Activated naive CD4-positive, alpha-beta T cell treated with anti-CD3 and anti-CD28 coated beads, Interleukin-2, amount 10 ng/mL, durations not matched to agents 7 days and 5 days (primary cell): ENCODE measurements around the gene THRSP.
A peak's percentile ranks its signal among the peaks of the same experiment; 100 is the strongest.
"Not testable (repeated sequence)": the region's sequence is repeated elsewhere in the genome, so short reads cannot be mapped to it uniquely, and the experiment has no call there.

Source experiments
- CTCF ChIA-PET: fragments of 350-600 bp; sonication (Branson Sonifier 250); formaldehyde crosslinking; loops from one replicate; lab custom pipeline; 2021; ENCODE audit warnings: antibody characterized with exemption; lab: Charles Lee
- DNase-seq: peaks from one replicate; pipeline ENCODE4 v3.0.0-alpha.2; 2020
- H3K27ac Mint-ChIP-seq: one replicate; pipeline ENCODE4 v1.8.0; 2021; ENCODE audit warnings: mild to moderate bottlenecking, moderate library complexity, mixed read lengths
- H3K27me3 Mint-ChIP-seq: one replicate; pipeline ENCODE4 v1.8.0; 2021; ENCODE audit warnings: mild to moderate bottlenecking, mixed read lengths
- H3K36me3 Mint-ChIP-seq: one replicate; pipeline ENCODE4 v1.8.0; 2021; ENCODE audit warnings: mixed read lengths
- H3K4me1 Mint-ChIP-seq: one replicate; pipeline ENCODE4 v1.8.0; 2021; ENCODE audit warnings: mixed read lengths
- H3K4me3 Mint-ChIP-seq: one replicate; pipeline ENCODE4 v1.8.0; 2021; ENCODE audit warnings: mild to moderate bottlenecking, moderate library complexity, mixed read lengths
- H3K9me3 Mint-ChIP-seq: one replicate; pipeline ENCODE4 v1.8.0; 2021; ENCODE audit warnings: mixed read lengths

The THRSP gene

DNA sequence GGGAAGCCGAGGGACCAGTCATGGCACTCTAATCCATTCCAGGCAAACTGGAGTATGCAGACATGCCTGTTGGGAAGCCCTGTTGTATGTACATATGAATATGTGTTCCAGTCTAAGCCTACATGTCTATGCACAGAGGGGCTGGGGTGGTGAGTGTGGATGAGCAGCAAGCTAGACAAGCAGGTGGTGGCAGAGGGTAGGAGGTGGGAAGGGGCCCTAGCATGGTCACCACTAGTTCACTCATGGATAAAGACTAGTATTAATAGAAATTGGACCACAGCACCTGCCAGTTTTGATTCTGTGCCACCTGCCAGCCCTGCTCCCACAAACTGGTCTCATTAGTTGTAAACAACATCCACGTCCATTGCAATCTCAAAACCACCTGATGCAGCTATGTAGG lies 1.5 kb downstream of the THRSP start:
- Mint-ChIP-seq H3K4me3 (no peak overlapping the region), H3K9me3 (no peaks in the 10 kb centered on the region), H3K27ac (no peak overlapping the region), H3K4me1 (no peaks in the 10 kb centered on the region), H3K36me3 (peaks cover 24% of the 10 kb centered on the region), H3K27me3 (no peaks in the 10 kb centered on the region)
- no peak for DNase-seq
- CTCF ChIA-PET, result interaction anchor here (1.5 kb wide), 1 partner anchor 19 kb away, joined by 7 read pairs; no protein-coding TSS in a partner anchor

DNA sequence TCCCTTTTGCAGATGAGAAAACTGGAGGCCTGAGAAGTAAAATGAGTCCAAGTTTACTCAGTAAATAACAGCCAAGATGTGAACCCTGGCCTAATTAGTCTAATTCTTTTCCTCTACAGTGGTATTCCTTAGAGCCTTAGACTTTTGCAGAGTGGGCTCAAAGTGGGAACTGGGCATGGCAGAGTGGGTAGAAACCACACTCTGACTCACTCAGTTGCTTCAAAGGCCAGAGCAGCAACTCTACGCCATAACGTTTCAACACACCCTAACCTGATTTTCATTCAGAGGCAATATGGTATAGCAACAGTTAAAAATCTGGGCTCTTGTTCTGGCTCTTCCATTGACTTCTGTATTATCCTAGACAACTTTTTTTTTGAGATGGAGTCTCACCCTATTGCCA lies 2.8 kb downstream of the THRSP start:
- Mint-ChIP-seq H3K4me3 (no peak overlapping the region), H3K9me3 (no peaks in the 10 kb centered on the region), H3K36me3 (peaks cover 32% of the 10 kb centered on the region), H3K4me1 (no peaks in the 10 kb centered on the region), H3K27ac (no peak overlapping the region), H3K27me3 (no peaks in the 10 kb centered on the region)
- CTCF ChIA-PET, result no interaction called here
- DNase-seq, result no peak

DNA sequence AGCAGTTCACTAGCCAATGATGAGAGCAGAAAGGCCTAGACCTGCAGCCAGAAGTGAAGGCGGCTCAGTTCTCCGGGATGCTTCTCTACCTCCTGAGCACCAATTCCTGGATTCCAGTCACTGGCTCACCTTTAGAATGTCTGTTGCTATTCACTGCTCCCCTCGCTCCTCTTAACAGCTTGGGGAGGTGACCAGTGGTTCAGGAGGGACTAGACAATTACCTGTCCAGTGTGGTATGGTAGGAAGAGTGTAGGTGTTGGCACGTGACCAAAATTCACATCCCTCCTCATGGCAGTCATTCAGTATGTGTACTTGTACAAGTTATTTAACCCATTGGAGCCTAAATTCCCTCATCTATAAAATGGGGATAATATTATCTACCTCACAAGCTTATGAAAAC lies 4.0 kb downstream of the THRSP start:
- no peak overlapping the region for H3K27ac Mint-ChIP-seq
- peaks cover 40% of the 10 kb centered on the region for H3K36me3 Mint-ChIP-seq
- no peaks in the 10 kb centered on the region for H3K9me3 Mint-ChIP-seq
- no peak for DNase-seq
- H3K27me3 Mint-ChIP-seq, result no peaks in the 10 kb centered on the region
- H3K4me3 Mint-ChIP-seq, result no peak overlapping the region
- CTCF ChIA-PET, result interaction anchor here (1.7 kb wide), 1 partner anchor 26 kb away, joined by 4 read pairs; no protein-coding TSS in a partner anchor
- H3K4me1 Mint-ChIP-seq, result peaks cover 2% of the 10 kb centered on the region

DNA sequence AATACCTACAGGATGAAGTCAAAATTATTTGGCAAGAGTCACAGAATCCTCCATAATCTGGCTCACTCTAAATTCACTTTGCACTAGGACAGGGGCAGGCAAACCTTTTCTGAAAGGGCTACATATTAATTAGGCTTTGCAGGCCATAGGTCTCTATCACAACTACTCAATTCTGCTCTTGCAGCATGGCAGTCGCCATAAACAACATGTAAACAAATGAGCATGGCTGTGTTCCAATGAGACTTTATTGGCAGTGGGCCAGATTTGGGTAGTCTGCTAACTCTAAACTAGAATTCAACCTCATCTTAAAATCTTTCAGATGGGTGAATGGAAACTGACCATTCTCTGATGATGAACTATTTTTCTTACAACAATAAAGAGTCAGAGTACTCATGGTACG lies 5.8 kb downstream of the THRSP start:
- peaks cover 2% of the 10 kb centered on the region for H3K4me1 Mint-ChIP-seq
- no peak overlapping the region for H3K27ac Mint-ChIP-seq
- no peaks in the 10 kb centered on the region for H3K27me3 Mint-ChIP-seq
- peaks cover 46% of the 10 kb centered on the region for H3K36me3 Mint-ChIP-seq
- CTCF ChIA-PET, result no interaction called here
- no peaks in the 10 kb centered on the region for H3K9me3 Mint-ChIP-seq
- DNase-seq, result no peak
- H3K4me3 Mint-ChIP-seq, result no peak overlapping the region

DNA sequence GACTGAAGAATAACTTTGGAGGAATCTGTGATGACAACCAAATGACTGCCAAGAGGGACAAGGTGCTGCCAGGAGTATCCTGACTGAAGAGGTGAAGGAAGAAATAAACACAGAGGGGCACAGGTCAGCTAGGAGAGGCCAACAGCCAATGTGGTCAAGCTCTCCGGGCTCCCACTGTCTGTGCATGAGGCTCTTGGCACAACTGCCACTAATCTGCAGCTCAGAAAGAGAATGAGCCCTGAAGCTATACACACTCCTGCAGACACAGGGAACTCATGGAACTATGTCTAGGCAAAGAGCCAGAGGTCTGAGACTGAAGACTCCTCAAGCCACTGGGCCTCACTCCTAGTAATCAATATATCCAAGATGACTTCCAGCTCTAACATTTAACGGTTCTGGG lies 7.0 kb downstream of the THRSP start:
- H3K4me3 Mint-ChIP-seq, result no peak overlapping the region
- peaks cover 9% of the 10 kb centered on the region for H3K4me1 Mint-ChIP-seq
- H3K9me3 Mint-ChIP-seq, result no peaks in the 10 kb centered on the region
- DNase-seq, result no peak
- peaks cover 50% of the 10 kb centered on the region for H3K36me3 Mint-ChIP-seq
- H3K27ac Mint-ChIP-seq, result no peak overlapping the region
- no peaks in the 10 kb centered on the region for H3K27me3 Mint-ChIP-seq
- CTCF ChIA-PET, result no interaction called here

DNA sequence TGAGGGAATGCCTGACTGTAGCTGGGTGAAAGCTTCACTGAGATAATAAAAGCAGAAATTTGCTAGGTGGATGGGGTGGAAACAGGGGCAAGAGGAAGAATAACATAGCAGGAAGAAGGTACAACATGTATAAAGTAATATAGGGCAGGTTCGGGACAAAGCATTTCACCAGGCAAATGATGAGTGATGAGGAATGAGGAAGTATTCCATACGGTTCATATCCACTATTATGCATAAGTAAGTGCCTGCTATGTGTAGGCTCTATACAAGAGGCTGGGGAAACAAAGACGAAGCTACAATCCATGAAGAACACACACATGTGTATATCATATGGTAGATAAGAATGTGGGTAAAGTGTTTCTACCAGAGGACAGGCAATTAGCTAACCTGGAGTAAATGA lies 8.1 kb downstream of the THRSP start:
- CTCF ChIA-PET, result no interaction called here
- Mint-ChIP-seq H3K27me3 (no peaks in the 10 kb centered on the region), H3K4me3 (no peak overlapping the region)

DNA sequence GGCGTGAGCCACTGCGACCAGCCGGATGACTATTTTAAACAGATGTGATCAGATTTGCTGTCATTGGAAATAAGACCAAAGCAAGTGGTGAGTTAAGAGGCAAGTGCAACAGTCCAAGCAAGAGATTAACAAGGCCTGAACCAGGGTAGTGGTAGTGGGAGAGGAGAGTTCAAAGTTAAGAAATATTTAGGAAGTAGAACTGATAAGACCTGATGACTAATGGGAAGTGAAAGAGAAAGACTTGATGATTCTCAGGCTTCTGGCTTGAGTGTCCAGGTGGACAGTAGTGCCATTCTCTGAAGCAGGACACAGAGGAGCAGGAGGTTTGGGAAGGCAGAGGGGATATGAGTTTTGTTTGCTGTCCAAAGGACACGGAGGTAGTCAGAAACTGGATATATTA lies 8.8 kb downstream of the THRSP start:
- peaks cover 52% of the 10 kb centered on the region for H3K36me3 Mint-ChIP-seq
- no peak for DNase-seq
- no peak overlapping the region for H3K27ac Mint-ChIP-seq
- H3K4me3 Mint-ChIP-seq, result no peak overlapping the region
- CTCF ChIA-PET, result no interaction called here
- peaks cover 21% of the 10 kb centered on the region for H3K4me1 Mint-ChIP-seq
- H3K27me3 Mint-ChIP-seq, result no peaks in the 10 kb centered on the region
- H3K9me3 Mint-ChIP-seq, result no peaks in the 10 kb centered on the region

More for the DNA sequence above, 8.1 kb downstream of the THRSP start:
- Mint-ChIP-seq H3K36me3 (peaks cover 55% of the 10 kb centered on the region), H3K4me1 (peaks cover 15% of the 10 kb centered on the region), H3K9me3 (no peaks in the 10 kb centered on the region), H3K27ac (no peak overlapping the region)
- no peak for DNase-seq

DNA sequence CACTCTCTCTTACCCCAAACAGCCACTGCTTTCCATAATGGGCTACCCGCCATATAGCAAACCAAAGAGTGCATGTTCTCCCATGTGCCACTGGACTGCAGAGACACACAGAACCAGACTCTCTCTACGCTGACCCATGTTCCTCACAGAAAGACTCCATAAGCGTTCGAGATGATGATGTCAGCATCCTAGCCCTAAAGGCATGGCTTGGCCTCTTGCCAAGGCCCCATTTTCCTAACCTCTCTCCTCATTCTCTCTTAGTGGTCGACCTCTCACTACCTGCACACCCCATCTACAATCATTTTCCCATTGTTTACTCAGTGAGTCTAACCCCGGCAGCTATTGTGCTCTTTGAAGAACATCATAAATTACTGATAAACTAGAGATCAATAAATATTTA lies 11.1 kb downstream of the THRSP start:
- no peaks in the 10 kb centered on the region for H3K9me3 Mint-ChIP-seq
- peaks cover 36% of the 10 kb centered on the region for H3K4me1 Mint-ChIP-seq
- H3K4me3 Mint-ChIP-seq, result no peak overlapping the region
- H3K36me3 Mint-ChIP-seq, result peaks cover 39% of the 10 kb centered on the region
- CTCF ChIA-PET, result no interaction called here
- no peaks in the 10 kb centered on the region for H3K27me3 Mint-ChIP-seq
- no peak for DNase-seq
- no peak overlapping the region for H3K27ac Mint-ChIP-seq

DNA sequence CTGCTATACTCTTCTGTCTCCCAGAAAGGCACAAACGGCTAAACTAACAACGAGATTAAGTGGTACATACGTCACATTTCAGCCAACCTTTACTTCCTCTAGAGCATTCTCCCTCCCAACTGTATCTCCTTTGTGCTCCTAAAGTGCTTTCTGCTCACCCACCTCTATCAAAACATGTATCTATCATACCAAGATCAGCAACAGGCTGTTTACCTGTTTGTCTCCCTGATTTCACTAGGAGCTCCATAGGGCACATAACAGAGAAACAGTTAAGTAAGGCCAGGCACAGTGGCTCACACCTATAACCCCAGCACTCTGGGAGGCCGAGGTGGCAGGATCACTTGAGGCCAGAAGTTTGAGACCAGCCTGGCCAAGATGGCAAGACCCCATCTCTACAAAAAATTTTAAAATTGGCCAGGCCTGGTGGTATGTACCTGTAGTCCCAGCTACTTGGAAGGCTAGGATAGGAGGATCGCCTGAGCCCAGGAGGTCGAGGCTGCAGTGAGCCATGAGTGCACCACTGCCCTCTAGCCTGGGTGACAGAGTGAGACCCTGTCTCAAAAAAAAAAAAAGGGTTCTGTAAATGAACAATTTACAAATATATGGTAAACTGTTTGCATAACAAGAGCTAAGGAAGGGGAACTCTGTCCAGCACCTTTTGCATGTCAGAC lies 13.2 kb downstream of the THRSP start:
- Mint-ChIP-seq H3K4me1 (peaks cover 57% of the 10 kb centered on the region), H3K9me3 (no peaks in the 10 kb centered on the region), H3K36me3 (peaks cover 26% of the 10 kb centered on the region), H3K27ac (no peak overlapping the region), H3K4me3 (no peak overlapping the region), H3K27me3 (no peaks in the 10 kb centered on the region)
- DNase-seq, result no peak
- CTCF ChIA-PET, result interaction anchor here (1.3 kb wide), 1 partner anchor 487 kb away, joined by 5 read pairs; no protein-coding TSS in a partner anchor

DNA sequence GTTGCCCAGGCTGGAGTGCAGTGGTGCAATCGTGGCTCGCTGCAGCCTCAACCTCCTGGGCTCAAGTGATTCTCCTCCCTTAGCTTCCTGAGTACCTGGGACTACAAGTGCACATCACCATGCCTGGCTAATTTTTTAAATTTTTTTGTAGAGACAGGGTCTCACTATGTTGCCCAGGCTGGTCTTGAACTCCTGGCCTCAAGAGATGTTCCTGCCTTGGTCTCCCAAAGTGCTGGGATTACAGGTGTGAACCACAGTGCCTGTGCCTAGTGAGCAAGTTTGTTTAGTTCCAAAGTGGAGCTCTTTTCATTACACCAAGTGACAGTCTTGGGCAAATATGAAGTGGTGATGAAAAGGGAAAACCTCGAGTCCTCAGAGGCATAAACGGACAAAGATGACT lies 13.9 kb downstream of the THRSP start:
- DNase-seq, H3K9me3 Mint-ChIP-seq, H3K27me3 Mint-ChIP-seq, H3K27ac Mint-ChIP-seq: not testable (repeated sequence)
- peak overlapping the region; percentile 93 for H3K4me3 Mint-ChIP-seq
- H3K36me3 Mint-ChIP-seq, result peaks cover 23% of the 10 kb centered on the region
- peaks cover 62% of the 10 kb centered on the region for H3K4me1 Mint-ChIP-seq
- CTCF ChIA-PET, result interaction anchor here (1.3 kb wide), 1 partner anchor 487 kb away, joined by 5 read pairs; no protein-coding TSS in a partner anchor

DNA sequence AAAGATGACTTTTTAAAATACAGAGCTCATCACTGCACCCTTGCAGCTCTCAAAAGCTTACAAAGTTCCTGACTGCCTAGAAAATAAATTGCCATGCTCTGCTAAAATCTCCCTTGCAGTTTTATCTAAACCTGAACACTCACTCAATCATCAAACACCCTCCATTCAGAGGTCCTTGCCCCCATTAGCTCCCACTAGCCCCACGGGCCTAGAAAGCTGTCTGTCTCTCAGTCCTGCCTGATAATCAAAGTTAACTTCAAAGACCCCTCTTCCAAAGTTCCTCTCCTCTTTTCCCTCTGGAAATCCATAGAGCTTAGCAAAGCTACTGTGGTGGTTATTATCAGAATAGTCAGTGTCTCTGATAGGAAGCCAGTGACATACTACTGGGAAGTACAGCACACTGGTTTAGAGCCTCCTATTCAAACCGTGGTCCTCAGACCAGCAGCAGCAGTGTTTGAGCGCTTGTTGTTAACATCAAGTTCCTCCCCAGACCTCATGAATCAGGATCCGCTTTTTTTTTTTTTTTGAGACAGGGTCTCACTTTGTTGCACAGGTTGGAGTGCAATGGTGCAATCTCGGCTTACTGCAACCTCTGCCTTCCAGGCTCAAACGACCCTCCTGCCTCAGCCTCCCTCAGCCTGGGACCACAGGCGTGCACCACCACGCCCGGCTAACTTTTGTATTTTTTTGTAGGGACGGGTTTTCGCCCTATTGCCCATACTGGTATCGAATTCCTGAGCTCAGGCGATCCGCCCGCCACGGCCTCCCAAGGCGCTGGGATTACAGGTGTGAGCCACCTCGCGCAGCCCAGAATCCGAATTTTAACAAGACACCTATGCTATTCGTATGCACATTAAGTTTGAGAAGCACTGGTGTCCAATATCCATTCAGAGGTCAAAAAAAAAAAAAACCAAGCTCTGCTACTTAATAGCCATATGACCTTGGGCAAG lies 14.8 kb downstream of the THRSP start:
- Mint-ChIP-seq H3K4me3 (peak overlapping the region; percentile 93), H3K4me1 (peaks cover 61% of the 10 kb centered on the region), H3K27me3 (no peaks in the 10 kb centered on the region), H3K27ac (peak overlapping the region; percentile 90), H3K36me3 (peaks cover 19% of the 10 kb centered on the region), H3K9me3 (no peaks in the 10 kb centered on the region)
- DNase-seq, result no peak
- CTCF ChIA-PET, result interaction anchor here (0.6 to 1.3 kb wide), 2 partner anchors 19 to 486 kb away, joined by 3 to 5 read pairs; no protein-coding TSS in a partner anchor

DNA sequence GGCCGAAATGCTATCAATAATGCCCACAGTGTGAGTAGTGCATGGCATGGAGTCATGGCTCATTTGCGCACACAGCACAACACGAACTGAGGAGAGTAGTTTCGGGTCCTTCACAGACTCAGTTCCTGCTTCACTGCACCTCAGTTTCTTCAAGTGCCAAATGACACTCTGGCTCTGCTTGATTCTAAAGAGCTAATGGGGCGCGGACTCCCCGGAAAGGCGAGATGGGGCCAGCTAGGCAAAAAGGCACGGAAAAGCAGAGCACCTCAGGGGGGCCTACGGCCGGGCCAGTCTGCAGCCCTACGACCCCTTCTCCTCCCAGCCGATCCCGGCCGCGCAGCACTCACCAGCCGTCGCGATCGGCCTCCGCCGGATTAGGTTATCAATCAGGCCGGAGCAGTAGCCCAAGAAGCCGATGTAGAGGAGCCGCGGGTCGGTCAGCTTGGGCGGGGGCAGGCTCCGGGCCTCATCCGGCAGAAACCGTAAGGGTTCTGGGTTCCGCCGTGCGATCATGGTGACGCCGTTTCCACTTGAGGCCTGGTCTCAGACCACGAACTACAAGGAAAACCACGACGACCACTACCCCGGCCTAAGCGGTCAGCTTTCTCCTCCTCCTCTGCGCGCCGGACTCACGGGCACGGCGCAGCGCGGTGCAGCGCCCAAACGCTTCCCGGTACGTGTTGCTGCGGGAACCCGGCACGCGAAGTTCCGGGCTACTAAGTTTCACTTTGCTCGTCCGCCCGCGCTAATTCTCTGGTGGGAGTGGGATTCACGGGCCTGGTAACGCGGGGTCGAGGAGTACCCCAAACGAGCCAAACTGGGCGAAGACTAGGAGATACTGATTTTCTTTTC lies 15.8 kb downstream of the THRSP start, which contains the start of gene NDUFC2:
Gene NDUFC2 (minus strand): TSS at position 631 of the 852 bp plus-strand sequence. CDS start 118 bp downstream, at position 513.
- peak; percentile 75 for DNase-seq
- CTCF ChIA-PET, result no interaction called here
- peak within 1 kb of the TSS; percentile 90 for H3K27ac Mint-ChIP-seq
- no peaks in the 10 kb centered on the region for H3K9me3 Mint-ChIP-seq
- peaks cover 16% of the 10 kb centered on the region for H3K36me3 Mint-ChIP-seq
- H3K4me3 Mint-ChIP-seq, result peak within 1 kb of the TSS; percentile 93
- H3K4me1 Mint-ChIP-seq, result peaks cover 61% of the 10 kb centered on the region
- H3K27me3 Mint-ChIP-seq, result no peaks in the 10 kb centered on the region

DNA sequence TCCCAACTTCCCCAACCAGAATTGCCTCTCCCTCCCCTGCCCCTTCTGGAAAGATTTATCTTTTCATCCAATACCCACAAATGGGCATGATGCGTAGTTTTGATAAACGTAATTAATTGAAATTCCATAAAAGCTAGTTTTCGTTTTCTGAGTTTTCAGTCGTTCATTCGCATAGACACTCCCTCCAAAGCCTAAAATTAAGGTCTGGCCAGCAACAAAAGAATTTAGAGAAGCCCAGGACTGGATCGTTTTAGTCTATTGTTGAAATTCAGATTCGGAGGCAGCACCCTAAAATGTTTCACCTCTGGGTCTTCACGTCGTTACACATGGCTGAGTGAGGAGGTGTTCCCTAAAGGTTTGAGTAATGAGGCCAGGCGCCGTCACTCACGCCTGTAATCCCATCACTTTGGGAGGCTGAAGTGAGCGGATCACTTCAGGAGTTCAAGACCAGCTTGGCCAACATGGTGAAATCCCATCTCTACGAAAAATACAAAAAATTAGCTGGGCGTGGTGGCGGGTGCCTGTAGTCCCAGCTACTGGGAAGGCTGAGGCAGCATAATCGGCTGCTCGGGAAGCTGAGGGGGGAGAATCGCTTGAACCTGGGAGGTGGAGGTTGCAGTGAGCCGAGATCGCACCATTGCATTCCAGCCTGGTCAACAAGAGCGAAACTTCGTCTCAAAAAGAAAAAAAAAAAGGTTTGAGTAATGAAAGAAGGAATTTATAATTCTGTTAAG lies 16.6 kb downstream of the THRSP start:
- Mint-ChIP-seq H3K27me3 (no peaks in the 10 kb centered on the region), H3K9me3 (no peaks in the 10 kb centered on the region)
- CTCF ChIA-PET, result no interaction called here

More for the DNA sequence above, 16.6 kb downstream of the THRSP start:
- H3K4me3 Mint-ChIP-seq, result peak overlapping the region; percentile 93
- peak overlapping the region; percentile 90 for H3K27ac Mint-ChIP-seq
- H3K36me3 Mint-ChIP-seq, result peaks cover 10% of the 10 kb centered on the region
- H3K4me1 Mint-ChIP-seq, result peaks cover 56% of the 10 kb centered on the region
- no peak for DNase-seq
